ENCODE measurements around the gene B9D2. TPM values are rescaled to one million over a fixed set of nuclear protein-coding genes. Genes with fewer than 3 reads are reported as not detected.
A peak's percentile ranks its signal among the peaks of the same experiment; 100 is the strongest.

Gene B9D2
- total and polyA plus RNA-seq, 2 donors, result 9.0 to 9.3 TPM

DNA sequence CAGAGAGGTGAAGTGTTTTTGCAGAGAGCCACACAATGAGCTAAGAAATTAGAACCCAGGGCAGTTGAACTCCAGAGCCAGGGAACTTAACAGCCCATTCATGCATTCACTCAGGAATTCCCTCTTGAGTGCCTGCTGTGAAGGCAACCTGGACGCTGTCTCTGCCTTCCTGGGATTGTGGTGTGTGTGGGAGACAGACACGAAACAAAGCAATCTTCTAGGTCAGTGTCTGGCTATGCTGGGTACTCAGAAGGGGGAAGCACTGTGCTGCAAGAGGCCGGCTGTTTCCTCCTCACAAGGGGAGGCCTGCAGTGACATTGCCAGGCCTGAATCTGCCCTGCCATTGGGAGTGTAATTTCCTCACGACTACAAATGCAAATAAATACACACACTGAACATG, 43.3 kb upstream of the B9D2 start:
- no peaks in the 10 kb centered on the region for H3K4me1 ChIP-seq (ENCODE audit: control insufficient read depth in 2 of 2, insufficient read depth in 2 of 2, low read length in 2 of 2)
- H3K27ac ChIP-seq (ENCODE audit: low read depth in 1 of 2, low read length in 1 of 2), result no peak overlapping the region
- peaks cover 3 to 34% of the 10 kb centered on the region in 2 donors for H3K36me3 ChIP-seq (ENCODE audit: control insufficient read depth in 2 of 2, insufficient read depth in 2 of 2, low read length in 1 of 2)
- WGBS, result 90% methylated on average over 4 of the region's 4 CpGs
- H3K4me3 ChIP-seq (ENCODE audit: low read length in 2 of 2), result no peak overlapping the region
- H3K9me3 ChIP-seq (ENCODE audit: control insufficient read depth in 2 of 2, insufficient read depth in 1 of 2, low read length in 1 of 2), result no peaks in the 10 kb centered on the region
- H3K27me3 ChIP-seq (ENCODE audit: control insufficient read depth in 2 of 2, insufficient read depth in 1 of 2, low read length in 1 of 2), result no peaks in the 10 kb centered on the region
- DNase-seq (ENCODE audit: low read depth in 6 of 9, low spot score in 9 of 9), result no peak

GRCh38 chr19:41405776-41406175, 41.8 kb upstream of the B9D2 start:
- Histone ChIP-seq H3K27ac (ENCODE audit: low read depth in 1 of 2, low read length in 1 of 2) (no peak overlapping the region), H3K36me3 (ENCODE audit: control insufficient read depth in 2 of 2, insufficient read depth in 2 of 2, low read length in 1 of 2) (peaks cover 0 to 22% of the 10 kb centered on the region in 2 donors), H3K4me3 (ENCODE audit: low read length in 2 of 2) (no peak overlapping the region), H3K27me3 (ENCODE audit: control insufficient read depth in 2 of 2, insufficient read depth in 1 of 2, low read length in 1 of 2) (no peaks in the 10 kb centered on the region), H3K4me1 (ENCODE audit: control insufficient read depth in 2 of 2, insufficient read depth in 2 of 2, low read length in 2 of 2) (no peaks in the 10 kb centered on the region), H3K9me3 (ENCODE audit: control insufficient read depth in 2 of 2, insufficient read depth in 1 of 2, low read length in 1 of 2) (no peaks in the 10 kb centered on the region)
- WGBS, result 91% methylated on average over 6 of the region's 6 CpGs
- DNase-seq (ENCODE audit: low read depth in 6 of 9, low spot score in 9 of 9), result no peak

GRCh38 chr19:41403181-41403970, 39.4 kb upstream of the B9D2 start:
- no peak for DNase-seq (ENCODE audit: low read depth in 6 of 9, low spot score in 9 of 9)
- Histone ChIP-seq H3K9me3 (ENCODE audit: control insufficient read depth in 2 of 2, insufficient read depth in 1 of 2, low read length in 1 of 2) (no peaks in the 10 kb centered on the region), H3K27me3 (ENCODE audit: control insufficient read depth in 2 of 2, insufficient read depth in 1 of 2, low read length in 1 of 2) (no peaks in the 10 kb centered on the region), H3K27ac (ENCODE audit: low read depth in 1 of 2, low read length in 1 of 2) (no peak overlapping the region), H3K4me3 (ENCODE audit: low read length in 2 of 2) (no peak overlapping the region), H3K4me1 (ENCODE audit: control insufficient read depth in 2 of 2, insufficient read depth in 2 of 2, low read length in 2 of 2) (peaks cover 7% of the 10 kb centered on the region in 2 donors), H3K36me3 (ENCODE audit: control insufficient read depth in 2 of 2, insufficient read depth in 2 of 2, low read length in 1 of 2) (peaks cover 0 to 19% of the 10 kb centered on the region in 2 donors)
- WGBS, result 66% methylated on average over 12 of the region's 12 CpGs

- 99% methylated on average over 3 of the region's 3 CpGs for WGBS
- peaks cover 10 to 11% of the 10 kb centered on the region in 2 donors for H3K4me1 ChIP-seq (ENCODE audit: control insufficient read depth in 2 of 2, insufficient read depth in 2 of 2, low read length in 2 of 2)
Measured at GRCh38 chr19:41402010-41402409, 38.1 kb upstream of the B9D2 start.

DNA sequence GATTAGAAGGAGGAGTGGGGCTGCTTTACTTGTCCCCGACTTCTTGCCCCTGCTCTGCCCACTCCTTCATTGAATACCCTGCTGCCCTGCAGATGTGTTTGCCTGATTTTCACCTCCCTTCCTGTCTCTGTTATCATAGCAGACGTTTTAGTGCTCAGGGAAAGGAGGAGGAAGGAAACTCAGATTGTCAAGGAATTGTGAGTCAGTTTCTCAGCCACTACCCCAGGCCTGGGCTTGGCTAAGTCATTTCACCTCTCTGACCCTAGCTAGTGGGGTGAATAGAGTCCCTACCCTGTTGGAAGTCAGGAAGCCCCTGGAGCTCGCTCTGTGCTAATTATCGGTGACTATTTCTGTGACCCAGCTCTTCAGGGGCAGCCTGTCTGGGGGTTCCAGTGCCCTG, 37.5 kb upstream of the B9D2 start:
- Histone ChIP-seq H3K27ac (ENCODE audit: low read depth in 1 of 2, low read length in 1 of 2) (no peak overlapping the region), H3K36me3 (ENCODE audit: control insufficient read depth in 2 of 2, insufficient read depth in 2 of 2, low read length in 1 of 2) (peaks cover 0 to 15% of the 10 kb centered on the region in 2 donors), H3K27me3 (ENCODE audit: control insufficient read depth in 2 of 2, insufficient read depth in 1 of 2, low read length in 1 of 2) (no peaks in the 10 kb centered on the region), H3K4me1 (ENCODE audit: control insufficient read depth in 2 of 2, insufficient read depth in 2 of 2, low read length in 2 of 2) (peaks cover 10 to 16% of the 10 kb centered on the region in 2 donors), H3K4me3 (ENCODE audit: low read length in 2 of 2) (no peak overlapping the region), H3K9me3 (ENCODE audit: control insufficient read depth in 2 of 2, insufficient read depth in 1 of 2, low read length in 1 of 2) (no peaks in the 10 kb centered on the region)
- DNase-seq (ENCODE audit: low read depth in 6 of 9, low spot score in 9 of 9), result no peak
- 89% methylated on average over 4 of the region's 4 CpGs for WGBS

More at GRCh38 chr19:41402010-41402409, 38.1 kb upstream of the B9D2 start:
- no peaks in the 10 kb centered on the region for H3K9me3 ChIP-seq (ENCODE audit: control insufficient read depth in 2 of 2, insufficient read depth in 1 of 2, low read length in 1 of 2)
- DNase-seq (ENCODE audit: low read depth in 6 of 9, low spot score in 9 of 9), result no peak
- H3K36me3 ChIP-seq (ENCODE audit: control insufficient read depth in 2 of 2, insufficient read depth in 2 of 2, low read length in 1 of 2), result peaks cover 0 to 15% of the 10 kb centered on the region in 2 donors
- no peak overlapping the region for H3K4me3 ChIP-seq (ENCODE audit: low read length in 2 of 2)
- H3K27me3 ChIP-seq (ENCODE audit: control insufficient read depth in 2 of 2, insufficient read depth in 1 of 2, low read length in 1 of 2), result no peaks in the 10 kb centered on the region
- no peak overlapping the region for H3K27ac ChIP-seq (ENCODE audit: low read depth in 1 of 2, low read length in 1 of 2)

- WGBS, result 96% methylated on average over 2 of the region's 2 CpGs
- Histone ChIP-seq H3K27me3 (ENCODE audit: control insufficient read depth in 2 of 2, insufficient read depth in 1 of 2, low read length in 1 of 2) (no peaks in the 10 kb centered on the region), H3K4me3 (ENCODE audit: low read length in 2 of 2) (no peak overlapping the region), H3K4me1 (ENCODE audit: control insufficient read depth in 2 of 2, insufficient read depth in 2 of 2, low read length in 2 of 2) (peaks cover 10 to 19% of the 10 kb centered on the region in 2 donors), H3K9me3 (ENCODE audit: control insufficient read depth in 2 of 2, insufficient read depth in 1 of 2, low read length in 1 of 2) (no peaks in the 10 kb centered on the region), H3K27ac (ENCODE audit: low read depth in 1 of 2, low read length in 1 of 2) (no peak overlapping the region), H3K36me3 (ENCODE audit: control insufficient read depth in 2 of 2, insufficient read depth in 2 of 2, low read length in 1 of 2) (peaks cover 0 to 15% of the 10 kb centered on the region in 2 donors)
- DNase-seq (ENCODE audit: low read depth in 6 of 9, low spot score in 9 of 9), result no peak
Measured at GRCh38 chr19:41399525-41399924, 35.6 kb upstream of the B9D2 start.

DNA sequence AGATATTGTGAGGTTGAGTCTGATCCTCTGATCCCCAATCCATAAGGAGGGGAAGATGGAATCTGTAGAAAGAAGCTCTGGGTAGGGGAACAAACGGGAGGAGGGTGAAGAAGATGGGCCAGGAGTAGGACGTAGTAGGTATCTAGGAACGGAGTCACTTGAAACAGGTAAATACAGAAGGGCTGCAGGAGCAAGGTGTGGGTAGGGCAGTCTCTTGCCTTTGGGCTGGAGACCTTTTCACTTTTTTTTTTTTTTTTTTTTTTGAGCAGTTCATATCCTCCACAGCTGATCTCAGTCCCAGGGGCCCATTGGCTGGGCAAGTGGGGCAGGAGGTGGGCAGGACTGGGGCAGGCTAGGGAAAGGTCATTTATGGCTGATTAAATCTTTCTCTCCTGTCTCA, 35.1 kb upstream of the B9D2 start:
- over 99% methylated on average over 3 of the region's 3 CpGs for WGBS
- Histone ChIP-seq H3K36me3 (ENCODE audit: control insufficient read depth in 2 of 2, insufficient read depth in 2 of 2, low read length in 1 of 2) (peaks cover 0 to 15% of the 10 kb centered on the region in 2 donors), H3K4me1 (ENCODE audit: control insufficient read depth in 2 of 2, insufficient read depth in 2 of 2, low read length in 2 of 2) (peaks cover 10 to 19% of the 10 kb centered on the region in 2 donors), H3K27ac (ENCODE audit: low read depth in 1 of 2, low read length in 1 of 2) (no peak overlapping the region), H3K4me3 (ENCODE audit: low read length in 2 of 2) (no peak overlapping the region), H3K27me3 (ENCODE audit: control insufficient read depth in 2 of 2, insufficient read depth in 1 of 2, low read length in 1 of 2) (no peaks in the 10 kb centered on the region), H3K9me3 (ENCODE audit: control insufficient read depth in 2 of 2, insufficient read depth in 1 of 2, low read length in 1 of 2) (no peaks in the 10 kb centered on the region)
- DNase-seq (ENCODE audit: low read depth in 6 of 9, low spot score in 9 of 9), result no peak

DNA sequence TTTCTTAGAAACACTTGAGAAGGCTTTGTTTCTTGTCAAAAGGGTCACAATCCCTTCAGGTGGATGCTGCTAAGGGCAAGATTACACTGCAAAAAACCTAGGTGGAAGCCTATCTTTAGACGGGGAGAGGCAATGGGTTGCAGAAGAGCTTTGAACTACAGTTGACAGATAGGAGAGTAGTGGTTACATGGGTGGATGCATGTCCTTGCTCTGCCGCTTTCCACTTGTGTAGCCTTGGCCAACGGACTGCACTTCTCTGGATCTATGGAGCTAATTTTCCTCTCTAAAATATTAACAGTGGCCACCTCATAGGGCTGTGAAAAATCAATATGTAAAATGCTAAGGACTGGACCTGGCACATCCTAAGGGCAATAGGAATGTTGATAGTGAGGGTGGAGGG, 34.6 kb upstream of the B9D2 start:
- H3K4me1 ChIP-seq (ENCODE audit: control insufficient read depth in 2 of 2, insufficient read depth in 2 of 2, low read length in 2 of 2), result peaks cover 10 to 19% of the 10 kb centered on the region in 2 donors
- no peak for DNase-seq (ENCODE audit: low read depth in 6 of 9, low spot score in 9 of 9)
- H3K9me3 ChIP-seq (ENCODE audit: control insufficient read depth in 2 of 2, insufficient read depth in 1 of 2, low read length in 1 of 2), result no peaks in the 10 kb centered on the region
- peak overlapping the region; percentile 71 to 90 for H3K4me3 ChIP-seq (ENCODE audit: low read length in 2 of 2)
- peaks cover 0 to 13% of the 10 kb centered on the region in 2 donors for H3K36me3 ChIP-seq (ENCODE audit: control insufficient read depth in 2 of 2, insufficient read depth in 2 of 2, low read length in 1 of 2)
- no peaks in the 10 kb centered on the region for H3K27me3 ChIP-seq (ENCODE audit: control insufficient read depth in 2 of 2, insufficient read depth in 1 of 2, low read length in 1 of 2)
- no peak overlapping the region for H3K27ac ChIP-seq (ENCODE audit: low read depth in 1 of 2, low read length in 1 of 2)
- WGBS, result 81% methylated on average over 3 of the region's 3 CpGs

- H3K27ac ChIP-seq (ENCODE audit: low read depth in 1 of 2, low read length in 1 of 2), result peak overlapping the region in 1 of 2 donors; percentile 92
- WGBS, result 0% methylated on average over 5 of the region's 5 CpGs
Measured at GRCh38 chr19:41398050-41398418, 34.1 kb upstream of the B9D2 start.

More at GRCh38 chr19:41398050-41398418, 34.1 kb upstream of the B9D2 start:
- peak in 1 of 9 donors; percentile 2 for DNase-seq (ENCODE audit: low read depth in 6 of 9, low spot score in 9 of 9)
- Histone ChIP-seq H3K4me3 (ENCODE audit: low read length in 2 of 2) (peak overlapping the region; percentile 71 to 90), H3K9me3 (ENCODE audit: control insufficient read depth in 2 of 2, insufficient read depth in 1 of 2, low read length in 1 of 2) (no peaks in the 10 kb centered on the region), H3K27me3 (ENCODE audit: control insufficient read depth in 2 of 2, insufficient read depth in 1 of 2, low read length in 1 of 2) (no peaks in the 10 kb centered on the region), H3K4me1 (ENCODE audit: control insufficient read depth in 2 of 2, insufficient read depth in 2 of 2, low read length in 2 of 2) (peaks cover 10 to 19% of the 10 kb centered on the region in 2 donors), H3K36me3 (ENCODE audit: control insufficient read depth in 2 of 2, insufficient read depth in 2 of 2, low read length in 1 of 2) (peaks cover 0 to 8% of the 10 kb centered on the region in 2 donors)

Data from thymus (tissue), 11 donors.